WTC11 (cell line): ENCODE measurements around the gene ROPN1.
"Not testable (repeated sequence)": the region's sequence is repeated elsewhere in the genome, so short reads cannot be mapped to it uniquely, and the experiment has no call there.

Source experiments
- CBFB ChIP-seq: sonication (generic); formaldehyde crosslinking; IDR thresholded peaks from 2 replicates; pipeline ENCODE4 v1.8.1; 2022; ENCODE audit warnings: mild to moderate bottlenecking, low read depth, missing genetic modification reagents
- CTCF ChIP-seq: fragments of 200-600 bp; IDR thresholded peaks from 2 replicates; pipeline ENCODE4 v1.8.0; 2022; ENCODE audit warnings: antibody characterized with exemption
- PREB ChIP-seq: sonication (generic); formaldehyde crosslinking; IDR thresholded peaks from 2 replicates; pipeline ENCODE4 v1.8.1; 2022; ENCODE audit warnings: mild to moderate bottlenecking, missing genetic modification reagents, moderate library complexity, borderline replicate concordance
- ZNF512 ChIP-seq: sonication (generic); formaldehyde crosslinking; IDR thresholded peaks from 2 replicates; pipeline ENCODE4 v1.8.1; 2022; ENCODE audit warnings: missing genetic modification reagents, borderline replicate concordance

- TF ChIP-seq CBFB; CTCF; ZNF512 (CRISPR knock-in tag); PREB: not testable (repeated sequence)
Observed at GRCh38 chr3:124017502-124017901, 25.6 kb upstream of the ROPN1 start.
